ENCODE measurements around the gene MAD1L1.

Gene MAD1L1

GRCh38 chr7:2103071-2103898 is 129.5 kb downstream of the MAD1L1 start:
- H3K79me2 ChIP-seq (ENCODE audit: insufficient read depth, low read length): no peaks in the 10 kb centered on the region
- H3K27ac ChIP-seq (ENCODE audit: low read depth, low read length): no peak overlapping the region
- H4K20me1 ChIP-seq (ENCODE audit: low read depth, low read length): no peaks in the 10 kb centered on the region
- no peak for TF ChIP-seq EZH2phosphoT487 (conservative IDR thresholded peaks at IDR 0.05; ENCODE audit: low read length)
- TF ChIP-seq, protein P1, sequence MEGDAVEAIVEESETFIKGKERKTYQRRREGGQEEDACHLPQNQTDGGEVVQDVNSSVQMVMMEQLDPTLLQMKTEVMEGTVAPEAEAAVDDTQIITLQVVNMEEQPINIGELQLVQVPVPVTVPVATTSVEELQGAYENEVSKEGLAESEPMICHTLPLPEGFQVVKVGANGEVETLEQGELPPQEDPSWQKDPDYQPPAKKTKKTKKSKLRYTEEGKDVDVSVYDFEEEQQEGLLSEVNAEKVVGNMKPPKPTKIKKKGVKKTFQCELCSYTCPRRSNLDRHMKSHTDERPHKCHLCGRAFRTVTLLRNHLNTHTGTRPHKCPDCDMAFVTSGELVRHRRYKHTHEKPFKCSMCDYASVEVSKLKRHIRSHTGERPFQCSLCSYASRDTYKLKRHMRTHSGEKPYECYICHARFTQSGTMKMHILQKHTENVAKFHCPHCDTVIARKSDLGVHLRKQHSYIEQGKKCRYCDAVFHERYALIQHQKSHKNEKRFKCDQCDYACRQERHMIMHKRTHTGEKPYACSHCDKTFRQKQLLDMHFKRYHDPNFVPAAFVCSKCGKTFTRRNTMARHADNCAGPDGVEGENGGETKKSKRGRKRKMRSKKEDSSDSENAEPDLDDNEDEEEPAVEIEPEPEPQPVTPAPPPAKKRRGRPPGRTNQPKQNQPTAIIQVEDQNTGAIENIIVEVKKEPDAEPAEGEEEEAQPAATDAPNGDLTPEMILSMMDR (IDR thresholded peaks at IDR 0.05; ENCODE audit: insufficient read depth, low read length, poor library complexity, severe bottlenecking): no peak
- H3K9me3 ChIP-seq (ENCODE audit: insufficient read depth, low read length): no peaks in the 10 kb centered on the region
- no peak overlapping the region for H3K4me2 ChIP-seq (ENCODE audit: low read depth, low read length, poor library complexity, severe bottlenecking)
- H3K27me3 ChIP-seq (ENCODE audit: low read length): no peaks in the 10 kb centered on the region
- 0 out of 2 replicates have a peak overlapping the region, but pooled peaks have one; percentile 29 for H3K9ac ChIP-seq (ENCODE audit: low read length)
- H3K36me3 ChIP-seq (ENCODE audit: low read length): no peaks in the 10 kb centered on the region
- no peak overlapping the region for H2AFZ ChIP-seq (ENCODE audit: low read depth, low read length, severe bottlenecking)
- H3F3A ChIP-seq (ENCODE audit: insufficient read depth): no peaks in the 10 kb centered on the region
- no peaks in the 10 kb centered on the region for H3K9me2 ChIP-seq (replicated peaks; ENCODE audit: insufficient read depth, low read length)
- H3K4me3 ChIP-seq (ENCODE audit: insufficient read depth, low read length, poor library complexity, severe bottlenecking): no peak overlapping the region

DNA sequence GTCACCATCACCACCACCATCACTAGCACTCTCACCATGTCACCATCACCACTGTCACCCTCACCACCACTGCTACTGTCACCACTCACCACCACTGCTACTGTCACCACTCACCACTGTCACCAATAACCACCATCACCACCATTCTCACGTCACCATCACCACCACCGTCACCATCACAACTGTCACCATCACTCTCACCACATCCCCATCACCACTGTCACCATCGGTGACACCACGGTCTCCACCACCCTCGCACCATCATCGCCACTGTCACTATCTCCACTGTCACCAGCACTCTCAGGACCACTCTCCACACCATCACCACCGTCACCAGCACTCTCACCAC is 130.4 kb downstream of the MAD1L1 start:
- no peak overlapping the region for H3K4me3 ChIP-seq (ENCODE audit: insufficient read depth, low read length, poor library complexity, severe bottlenecking)
- H4K20me1 ChIP-seq (ENCODE audit: low read depth, low read length): no peaks in the 10 kb centered on the region
- no peak overlapping the region for H3K4me2 ChIP-seq (ENCODE audit: low read depth, low read length, poor library complexity, severe bottlenecking)
- no peak overlapping the region for H2AFZ ChIP-seq (ENCODE audit: low read depth, low read length, severe bottlenecking)
- H3K27ac ChIP-seq (ENCODE audit: low read depth, low read length): no peak overlapping the region
- no peak for TF ChIP-seq EZH2phosphoT487 (conservative IDR thresholded peaks at IDR 0.05; ENCODE audit: low read length)
- H3K36me3 ChIP-seq (ENCODE audit: low read length): no peaks in the 10 kb centered on the region
- H3K9ac ChIP-seq (ENCODE audit: low read length): no peak overlapping the region
- H3K9me2 ChIP-seq (replicated peaks; ENCODE audit: insufficient read depth, low read length): no peaks in the 10 kb centered on the region
- no peaks in the 10 kb centered on the region for H3K79me2 ChIP-seq (ENCODE audit: insufficient read depth, low read length)
- no peaks in the 10 kb centered on the region for H3F3A ChIP-seq (ENCODE audit: insufficient read depth)
- H3K27me3 ChIP-seq (ENCODE audit: low read length): no peaks in the 10 kb centered on the region
- no peaks in the 10 kb centered on the region for H3K9me3 ChIP-seq (ENCODE audit: insufficient read depth, low read length)

DNA sequence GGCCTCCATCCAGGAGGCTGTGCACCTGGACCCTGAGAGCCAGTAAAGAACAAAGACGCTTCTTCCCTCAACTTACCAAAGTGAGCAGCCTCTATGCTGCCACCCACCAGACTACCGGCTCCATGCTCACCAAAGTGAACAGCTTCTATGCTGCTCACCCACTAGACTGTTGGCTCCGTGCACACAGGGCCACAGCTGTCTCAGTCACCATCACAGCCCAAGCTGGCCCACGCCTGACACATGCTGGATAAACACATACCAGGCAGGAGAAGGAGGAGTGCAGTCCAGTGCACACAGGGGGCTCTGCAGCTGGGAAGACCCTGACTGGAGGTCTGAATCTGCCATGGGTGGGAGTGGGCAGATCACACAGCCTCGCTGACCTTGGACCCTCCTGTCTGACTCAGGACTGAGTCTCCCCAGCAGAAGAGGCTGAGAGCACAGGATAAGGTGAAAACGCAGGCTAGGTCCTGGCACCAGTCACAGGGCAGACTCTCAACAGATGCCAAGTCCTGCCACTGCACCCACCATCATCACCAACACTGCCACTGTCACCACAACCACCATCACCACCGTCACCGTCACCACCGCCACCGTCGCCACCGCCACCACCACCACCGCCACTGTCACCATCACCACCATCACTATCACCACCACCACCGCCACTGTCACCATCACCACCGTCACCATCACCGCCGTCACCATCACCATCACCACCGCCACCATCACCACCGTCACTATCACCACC is 130.9 kb downstream of the MAD1L1 start:
- Histone ChIP-seq H3K9me3 (ENCODE audit: insufficient read depth, low read length) (no peaks in the 10 kb centered on the region), H3K9me2 (replicated peaks; ENCODE audit: insufficient read depth, low read length) (no peaks in the 10 kb centered on the region), H3K36me3 (ENCODE audit: low read length) (no peaks in the 10 kb centered on the region), H3K4me3 (ENCODE audit: insufficient read depth, low read length, poor library complexity, severe bottlenecking) (no peak overlapping the region), H3K79me2 (ENCODE audit: insufficient read depth, low read length) (no peaks in the 10 kb centered on the region), H3F3A (ENCODE audit: insufficient read depth) (no peaks in the 10 kb centered on the region), H3K4me2 (ENCODE audit: low read depth, low read length, poor library complexity, severe bottlenecking) (no peak overlapping the region), H3K27me3 (ENCODE audit: low read length) (no peaks in the 10 kb centered on the region), H2AFZ (ENCODE audit: low read depth, low read length, severe bottlenecking) (no peak overlapping the region), H3K27ac (ENCODE audit: low read depth, low read length) (no peak overlapping the region), H4K20me1 (ENCODE audit: low read depth, low read length) (no peaks in the 10 kb centered on the region), H3K9ac (ENCODE audit: low read length) (no peak overlapping the region)
- TF ChIP-seq EZH2phosphoT487 (conservative IDR thresholded peaks at IDR 0.05; ENCODE audit: low read length): no peak
- TF ChIP-seq, protein P1 (IDR thresholded peaks at IDR 0.05; ENCODE audit: insufficient read depth, low read length, poor library complexity, severe bottlenecking): no peak
